A549 (cell line): ENCODE data around the gene PPP1R12C. TPM values are rescaled to one million over a fixed set of nuclear protein-coding genes. Genes with fewer than 3 reads are reported as not detected.

Experiments used
- ATAC-seq, 2 experiments: fragments of 200-7000 bp in 1 of 2; fragments of >200 bp in 1 of 2; cut with Nextera tagmentation in 1 of 2; cut with Tn5 transposase in 1 of 2; 3 replicates each; pipeline versions ENCODE4 v1.8.0 to v1.9.1; 2018 to 2020; ENCODE audit warnings: mild to moderate bottlenecking in 1 of 2, moderate library complexity in 1 of 2
- CTCF ChIA-PET: fragments of 300-600 bp; sonication (Branson Sonifier 250); formaldehyde crosslinking; extraction: SDS; loops from one replicate; lab custom pipeline; 2021; ENCODE audit warnings: antibody characterized with exemption, inconsistent platforms; lab: Yijun Ruan, JAX
- POLR2A ChIA-PET: fragments of 350-600 bp; formaldehyde crosslinking; extraction: SDS; loops from one replicate; lab custom pipeline; 2021; ENCODE audit warnings: antibody characterized with exemption, inconsistent platforms; lab: Yijun Ruan, JAX
- DNase-seq, 2 experiments: peaks; one replicate each; pipeline versions ENCODE4 v3.0.0 to v3.0.0-alpha.2; 2011 to 2016; ENCODE audit warnings: low read depth in 1 of 2, low spot score in 1 of 2
- FAIRE-seq: peaks from 2 replicates; lab custom pipeline; 2011; peaks lifted over from hg19 to GRCh38; lab: Jason Lieb, UNC
- H3K27ac ChIP-seq, 2 experiments: fragments of >200 bp; sonication (Bioruptor Twin); formaldehyde crosslinking; 3 replicates each; pipeline ENCODE4 v1.5.1; 2016 to 2017
- H3K4me1 ChIP-seq: fragments of >200 bp; sonication (Bioruptor Twin); formaldehyde crosslinking; 3 replicates; pipeline ENCODE4 v1.6.1; 2016
- H3K4me2 ChIP-seq: fragments of >200 bp; sonication (Bioruptor Twin); formaldehyde crosslinking; 3 replicates; pipeline ENCODE4 v1.6.1; 2016
- H3K4me3 ChIP-seq: fragments of >200 bp; sonication (Bioruptor Twin); formaldehyde crosslinking; 3 replicates; pipeline ENCODE4 v1.5.1; 2016
- H3K9me3 ChIP-seq: fragments of >200 bp; sonication (Bioruptor Twin); formaldehyde crosslinking; 3 replicates; pipeline ENCODE4 v1.6.1; 2016
- BHLHE40 ChIP-seq: IDR thresholded peaks from 2 replicates; pipeline ENCODE4 v1.6.1; 2012; ENCODE audit warnings: low read depth, low read length, inconsistent platforms
- CBX8 ChIP-seq: fragments of 200-600 bp; sonication (generic); IDR thresholded peaks from 2 replicates; pipeline ENCODE4 v1.6.1; 2016
- CEBPB ChIP-seq, 2 experiments: fragments of >200 bp in 1 of 2; sonication (Bioruptor Twin) in 1 of 2; formaldehyde crosslinking in 1 of 2; IDR thresholded peaks; 2 replicates each; pipeline ENCODE4 v1.6.1; 2012 to 2016
- CHD2 ChIP-seq: fragments of 150-350 bp; IDR thresholded peaks from 2 replicates; pipeline ENCODE4 v1.6.1; 2014; ENCODE audit warnings: low read length; ENCODE audit not compliant: partially characterized antibody
- CHD4 ChIP-seq: fragments of 200-600 bp; sonication (generic); IDR thresholded peaks from 2 replicates; pipeline ENCODE4 v1.6.1; 2016; ENCODE audit warnings: antibody characterized with exemption, mild to moderate bottlenecking, borderline replicate concordance
- EP300 ChIP-seq, 2 experiments: fragments of >200 bp; sonication (Bioruptor Twin); formaldehyde crosslinking; IDR thresholded peaks; 2 replicates in 1 of 2; 3 replicates in 1 of 2; pipeline ENCODE4 v1.6.1; 2016 to 2017
- FOSB ChIP-seq: fragments of 250-450 bp; sonication (Bioruptor Pico); IDR thresholded peaks from 2 replicates; pipeline ENCODE4 v1.5.0; 2020; ENCODE audit warnings: mild to moderate bottlenecking, moderate library complexity
- GATA3 ChIP-seq: IDR thresholded peaks from 2 replicates; pipeline ENCODE4 v1.6.1; 2012; ENCODE audit warnings: borderline replicate concordance
- HEYL ChIP-seq: fragments of 250-450 bp; sonication (Bioruptor Pico); IDR thresholded peaks from 2 replicates; pipeline ENCODE4 v1.8.0; 2021; ENCODE audit warnings: mild to moderate bottlenecking, moderate library complexity
- HOXB13 ChIP-seq: fragments of 250-450 bp; sonication (Bioruptor Pico); IDR thresholded peaks from 2 replicates; pipeline ENCODE4 v1.5.0; 2020; ENCODE audit warnings: low read depth, mild to moderate bottlenecking, moderate library complexity
- JUN ChIP-seq, 2 experiments: fragments of >200 bp; sonication (Bioruptor Twin); formaldehyde crosslinking; IDR thresholded peaks; 2 replicates in 1 of 2; 3 replicates in 1 of 2; pipeline ENCODE4 v1.6.1; 2016 to 2017
- KDM1A ChIP-seq: fragments of 200-600 bp; sonication (generic); IDR thresholded peaks from 2 replicates; pipeline ENCODE4 v1.6.1; 2016; ENCODE audit warnings: low read depth, mild to moderate bottlenecking
- MAFK ChIP-seq: fragments of 450-650 bp; IDR thresholded peaks from 2 replicates; pipeline ENCODE4 v1.6.1; 2014; ENCODE audit not compliant: partially characterized antibody
- MYC ChIP-seq: IDR thresholded peaks from 2 replicates; pipeline ENCODE4 v1.6.1; 2012; ENCODE audit warnings: mild to moderate bottlenecking, inconsistent platforms, low read length, improper control_type of control experiment, borderline replicate concordance
- RAD21 ChIP-seq, 2 experiments: fragments of >200 bp in 1 of 2; sonication (Bioruptor Twin) in 1 of 2; formaldehyde crosslinking in 1 of 2; IDR thresholded peaks in 1 of 2; conservative IDR thresholded peaks in 1 of 2; 2 replicates in 1 of 2; 3 replicates in 1 of 2; pipeline ENCODE4 v1.6.1; 2012 to 2018; ENCODE audit warnings: inconsistent platforms in 1 of 2
- RARB ChIP-seq: fragments of 250-450 bp; sonication (Bioruptor Pico); IDR thresholded peaks from 2 replicates; pipeline ENCODE4 v1.8.0; 2021; ENCODE audit warnings: mild to moderate bottlenecking, moderate library complexity
- RFX5 ChIP-seq: fragments of 450-650 bp; IDR thresholded peaks from 2 replicates; pipeline ENCODE4 v1.7.1; 2014; ENCODE audit warnings: antibody characterized with exemption, mild to moderate bottlenecking, moderate library complexity
- SMC3 ChIP-seq: fragments of >200 bp; sonication (Bioruptor Twin); formaldehyde crosslinking; IDR thresholded peaks from 3 replicates; pipeline ENCODE4 v1.6.1; 2018; ENCODE audit warnings: inconsistent platforms
- SREBF2 ChIP-seq: fragments of 450-650 bp; IDR thresholded peaks from 2 replicates; pipeline ENCODE4 v1.6.1; 2014; ENCODE audit warnings: mild to moderate bottlenecking, moderate library complexity
- TP53 ChIP-seq: fragments of 250-450 bp; sonication (Bioruptor Pico); IDR thresholded peaks from 2 replicates; pipeline ENCODE4 v1.5.0; 2021; ENCODE audit warnings: mild to moderate bottlenecking, moderate library complexity
- WGBS: methylation state at CpG from one replicate; pipeline ENCODE4 v1.1.6; 2017; ENCODE audit errors: missing lambda C conversion rate; 5-methylcytosine and 5-hydroxymethylcytosine counted together
- polyA plus RNA-seq, 4 experiments: library from polyadenylated mRNA; depleted of rRNA in 3 of 4; stranded (reverse); fragments of >200 nt; fragmentation: RNase III in 1 of 4; extraction: RNeasy Plus Mini Kit Qiagen cat#74134 plus additional on column Dnase treatment in 1 of 4; gene quantifications; 2 replicates in 3 of 4; 3 replicates in 1 of 4; pipeline ENCODE4 v1.2.3, GENCODE V29; 2011 to 2017
- TF ChIP-seq, protein P1 (sequence below): fragments of 250-450 bp; sonication (Bioruptor Pico); IDR thresholded peaks from 2 replicates; pipeline ENCODE4 v1.5.0; 2021; ENCODE audit warnings: mild to moderate bottlenecking, moderate library complexity, borderline replicate concordance
- TF ChIP-seq, protein P2 (sequence below): IDR thresholded peaks from 2 replicates; pipeline ENCODE4 v1.6.1; 2012

PPP1R12C gene
- polyA plus RNA-seq, 2 of the 4 experiments (the other 2 are of a cell fraction): 22.0 to 70.3 TPM

DNA sequence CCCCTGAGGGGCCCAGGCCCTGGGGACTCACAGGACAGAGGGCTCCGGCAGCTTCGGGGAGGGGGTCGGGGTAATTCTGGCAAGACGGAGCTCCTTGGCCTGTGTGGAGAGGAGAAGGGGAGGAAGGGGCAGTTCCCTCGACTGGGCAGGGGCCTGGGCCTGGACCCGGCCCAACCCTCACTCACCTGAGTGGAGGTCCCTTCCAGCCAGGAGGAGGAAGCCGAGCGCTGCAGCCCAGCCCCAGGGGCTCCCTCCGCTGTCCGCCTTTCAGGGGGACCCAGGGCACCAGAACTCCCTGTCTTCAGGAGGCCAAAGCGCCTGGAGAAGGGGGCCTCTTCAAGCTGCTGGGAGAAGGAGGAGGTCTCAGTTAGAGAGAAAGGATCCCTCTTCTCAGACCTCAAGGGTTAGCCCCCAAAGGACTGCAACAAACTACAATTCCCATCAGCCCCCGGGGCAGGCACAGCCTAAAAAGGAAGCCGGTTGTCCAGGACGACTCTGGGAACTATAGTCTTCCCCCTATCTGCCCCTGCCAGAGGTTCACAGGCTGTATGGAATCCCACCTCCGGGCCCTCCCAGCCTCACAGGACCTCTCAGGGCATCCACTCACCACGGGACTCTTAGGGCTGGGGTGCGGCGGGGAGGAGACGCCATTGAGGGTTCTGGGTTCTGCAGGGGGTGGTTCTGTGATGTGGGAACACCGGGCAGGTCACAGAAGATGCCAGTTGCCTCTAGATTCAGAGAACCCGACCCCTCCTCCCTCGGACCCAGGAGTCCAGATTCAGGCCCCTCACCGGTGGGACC lies 22.0 kb downstream of the PPP1R12C start:
- Histone ChIP-seq H3K9me3 (no peaks in the 10 kb centered on the region), H3K4me2 (no peak overlapping the region), H3K4me1 (no peaks in the 10 kb centered on the region)
- WGBS: 76% methylated on average over 18 of the region's 23 CpGs
- peak; percentile 45 to 71 for ATAC-seq
- ChIA-PET POLR2A (no interaction called here), CTCF (interaction anchor here (0.8 to 2.0 kb wide), 4 partner anchors 9 to 46 kb away, joined by 3 to 5 read pairs (median 4); no protein-coding TSS in a partner anchor)
- DNase-seq: no peak
- no peak for FAIRE-seq
- TF ChIP-seq CHD4: no peak
- no peak for TF ChIP-seq FOSB (CRISPR knock-in tag)
- no peak for TF ChIP-seq CBX8
- TF ChIP-seq KDM1A: no peak
- no peak for TF ChIP-seq SMC3
- TF ChIP-seq MYC: no peak
- TF ChIP-seq JUN (IDR thresholded peaks at IDR 0.05): no peak
- TF ChIP-seq, all 56 proteins: peak for 0
- Histone ChIP-seq H3K4me3 (no peak overlapping the region), H3K27ac (no peak overlapping the region)

DNA sequence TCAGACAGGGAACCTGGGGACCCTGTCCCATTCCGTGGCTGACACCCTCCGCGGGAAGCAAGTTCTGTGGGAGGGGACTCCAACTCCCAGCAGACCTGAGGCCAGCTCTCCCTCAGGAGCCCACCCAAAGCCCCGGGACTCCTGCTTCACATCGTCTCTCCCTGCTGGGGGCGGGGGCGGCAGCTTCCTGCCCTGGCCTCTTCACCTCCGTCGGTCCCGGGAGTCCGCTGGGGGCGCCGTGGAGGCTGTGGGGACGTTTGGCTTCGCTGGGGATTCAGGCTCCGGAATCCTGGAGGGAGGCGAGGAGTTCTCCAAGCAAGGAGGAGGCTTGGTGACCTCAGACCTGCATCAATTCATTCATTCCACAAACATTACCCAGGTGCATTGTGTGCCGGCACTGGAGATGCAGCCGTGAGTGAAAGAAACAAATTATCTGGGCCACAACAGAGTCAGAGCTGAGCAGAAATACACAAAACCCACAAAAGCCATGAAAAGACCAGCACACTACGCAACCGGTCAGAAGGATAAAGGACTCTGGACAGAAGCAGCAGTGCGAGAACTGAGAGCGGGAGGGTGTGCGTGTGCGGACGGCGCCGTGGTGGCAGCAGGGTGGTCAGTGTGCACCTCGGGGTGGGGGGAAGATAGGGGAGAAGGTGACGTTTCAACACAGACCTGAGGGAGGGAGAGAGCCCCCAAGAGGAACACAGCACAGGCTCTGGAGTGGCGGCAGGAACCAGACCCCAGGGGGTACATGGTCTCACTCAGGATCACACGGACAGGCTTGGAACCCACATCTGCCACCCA lies 22.8 kb downstream of the PPP1R12C start:
- CTCF ChIA-PET: interaction anchor here (0.8 to 2.0 kb wide), 3 partner anchors 14 to 46 kb away, joined by 3 to 5 read pairs (median 4); no protein-coding TSS in a partner anchor
- WGBS: 78% methylated on average over 32 of the region's 32 CpGs
- Histone ChIP-seq H3K4me2 (no peak overlapping the region), H3K4me3 (no peak overlapping the region), H3K9me3 (no peaks in the 10 kb centered on the region), H3K27ac (no peak overlapping the region), H3K4me1 (no peaks in the 10 kb centered on the region)
- FAIRE-seq (no peak), DNase-seq (no peak), ATAC-seq (peak in 1 of 2 experiments; percentile 11; a peak in 2 of 6 replicates)
- POLR2A ChIA-PET: no interaction called here
- TF ChIP-seq CHD2 (no peak), RFX5 (no peak), JUN (IDR thresholded peaks at IDR 0.05) (no peak), SMC3 (no peak), BHLHE40 (no peak), RARB (CRISPR knock-in tag) (no peak)
- TF ChIP-seq, protein P1, sequence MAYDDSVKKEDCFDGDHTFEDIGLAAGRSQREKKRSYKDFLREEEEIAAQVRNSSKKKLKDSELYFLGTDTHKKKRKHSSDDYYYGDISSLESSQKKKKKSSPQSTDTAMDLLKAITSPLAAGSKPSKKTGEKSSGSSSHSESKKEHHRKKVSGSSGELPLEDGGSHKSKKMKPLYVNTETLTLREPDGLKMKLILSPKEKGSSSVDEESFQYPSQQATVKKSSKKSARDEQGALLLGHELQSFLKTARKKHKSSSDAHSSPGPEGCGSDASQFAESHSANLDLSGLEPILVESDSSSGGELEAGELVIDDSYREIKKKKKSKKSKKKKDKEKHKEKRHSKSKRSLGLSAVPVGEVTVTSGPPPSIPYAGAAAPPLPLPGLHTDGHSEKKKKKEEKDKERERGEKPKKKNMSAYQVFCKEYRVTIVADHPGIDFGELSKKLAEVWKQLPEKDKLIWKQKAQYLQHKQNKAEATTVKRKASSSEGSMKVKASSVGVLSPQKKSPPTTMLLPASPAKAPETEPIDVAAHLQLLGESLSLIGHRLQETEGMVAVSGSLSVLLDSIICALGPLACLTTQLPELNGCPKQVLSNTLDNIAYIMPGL: no peak

DNA sequence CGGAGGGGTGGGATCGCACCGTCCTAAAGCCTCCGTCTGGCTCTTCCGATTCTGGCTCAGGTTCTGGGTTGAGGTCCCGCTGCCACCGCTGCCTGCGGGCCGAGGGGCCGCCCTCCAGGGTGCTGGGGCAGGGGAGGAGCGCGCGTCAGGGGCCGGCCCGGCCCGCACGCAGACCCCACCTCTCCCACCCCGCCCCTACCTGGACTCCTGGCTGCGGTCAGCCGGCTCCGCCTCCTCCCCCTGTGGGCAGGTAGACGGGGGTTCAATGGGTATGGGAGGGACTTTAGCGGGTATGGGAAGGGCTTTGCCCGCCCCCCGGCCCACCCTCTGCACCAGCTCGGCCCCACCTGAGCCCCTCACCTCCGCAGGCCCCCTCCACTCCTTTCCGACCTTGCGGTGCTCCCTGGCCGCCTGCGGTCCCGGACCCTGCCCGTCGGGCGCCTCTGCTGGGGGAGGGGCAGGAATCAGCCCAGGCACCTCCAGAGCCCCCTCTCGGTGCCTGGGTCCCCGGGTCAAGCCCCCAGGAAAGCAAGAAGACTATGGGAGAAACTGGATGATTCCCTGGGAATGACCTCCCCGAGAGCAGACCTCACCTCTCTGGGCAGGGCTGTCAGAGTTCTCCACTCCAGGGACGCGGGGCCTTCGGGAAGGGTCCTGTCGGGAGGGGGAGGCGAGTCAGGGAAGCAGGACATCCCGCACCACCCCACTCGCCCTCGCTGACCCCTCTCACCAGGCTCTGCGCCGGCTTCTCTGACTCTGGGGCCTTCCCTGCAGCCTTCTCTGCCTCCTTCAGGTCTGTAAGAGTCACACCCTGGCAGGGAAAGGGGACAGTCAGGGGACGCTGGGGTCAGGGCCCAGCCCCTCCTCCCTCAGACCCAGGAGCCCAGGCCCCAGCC lies 24.8 kb downstream of the PPP1R12C start:
- Histone ChIP-seq H3K4me3 (no peak overlapping the region), H3K4me2 (no peak overlapping the region), H3K4me1 (no peaks in the 10 kb centered on the region), H3K9me3 (no peaks in the 10 kb centered on the region), H3K27ac (no peak overlapping the region)
- POLR2A ChIA-PET: no interaction called here
- FAIRE-seq: no peak
- 93% methylated on average over 46 of the region's 49 CpGs for WGBS
- TF ChIP-seq EP300 (IDR thresholded peaks at IDR 0.05) (no peak), SREBF2 (no peak), HEYL (CRISPR knock-in tag) (no peak), RARB (CRISPR knock-in tag) (no peak), TP53 (CRISPR knock-in tag) (no peak), MAFK (no peak), GATA3 (no peak), CBX8 (no peak), CHD2 (no peak), SMC3 (no peak), RAD21 (conservative IDR thresholded peaks at IDR 0.05 in 1 of 2, IDR thresholded peaks at IDR 0.05 in 1 of 2) (no peak), HOXB13 (CRISPR knock-in tag) (no peak), CEBPB (IDR thresholded peaks at IDR 0.05) (no peak)
- TF ChIP-seq, protein P2, sequence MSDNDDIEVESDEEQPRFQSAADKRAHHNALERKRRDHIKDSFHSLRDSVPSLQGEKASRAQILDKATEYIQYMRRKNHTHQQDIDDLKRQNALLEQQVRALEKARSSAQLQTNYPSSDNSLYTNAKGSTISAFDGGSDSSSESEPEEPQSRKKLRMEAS: no peak
- CTCF ChIA-PET: interaction anchor here (1.1 to 1.7 kb wide), 2 partner anchors 10 to 74 kb away, joined by 4 to 5 read pairs; partner anchors contain the start of gene DNAAF3
- no peak for DNase-seq
- no peak for ATAC-seq
